ENCODE measurements around the gene RASSF3.
"Not testable (repeated sequence)": the region's sequence is repeated elsewhere in the genome, so short reads cannot be mapped to it uniquely, and the experiment has no call there.

RASSF3 gene

DNA sequence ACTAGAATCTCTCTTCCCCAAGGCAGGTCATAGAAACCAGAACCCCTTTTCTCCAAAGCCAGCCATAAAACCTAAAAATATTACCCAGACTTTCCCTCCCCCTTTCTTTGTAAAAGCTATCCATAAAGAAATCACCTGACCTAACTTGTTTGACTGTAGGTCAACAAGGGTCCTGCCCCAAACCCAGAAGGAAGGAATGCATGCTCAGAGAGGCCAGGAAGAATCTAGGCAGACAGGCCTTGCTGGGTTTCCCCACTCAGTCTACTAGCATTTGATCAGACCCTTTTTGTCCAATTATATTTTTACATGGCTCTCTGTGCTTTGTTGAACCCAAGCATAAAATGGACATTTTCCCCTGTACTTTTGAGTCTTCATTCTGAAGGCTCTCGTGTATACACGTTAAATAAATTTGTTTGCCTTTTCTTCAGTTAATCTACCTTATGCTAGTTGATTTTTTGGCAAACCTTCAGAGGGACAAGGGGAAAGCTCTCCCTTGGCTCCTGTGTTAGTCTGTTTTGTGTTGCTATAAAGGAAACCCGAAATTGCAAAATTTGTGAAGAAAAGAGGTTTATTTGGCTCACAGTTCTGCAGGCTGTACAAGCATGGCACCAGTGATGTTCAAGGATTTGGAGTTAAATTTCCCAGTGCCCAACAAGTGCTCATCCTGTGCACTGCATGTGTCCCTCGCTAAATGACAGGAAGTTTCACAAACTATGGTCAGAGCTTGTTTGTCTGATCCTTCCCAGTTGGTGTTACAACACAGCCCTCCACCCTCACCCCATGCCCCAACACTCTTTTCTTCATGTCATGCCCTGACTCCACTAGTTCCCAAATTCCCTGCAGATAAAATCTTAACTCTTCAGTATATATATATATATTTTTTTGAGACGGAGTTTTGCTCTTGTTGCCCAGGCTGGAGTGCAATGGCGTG lies 14.2 kb upstream of the RASSF3 start:
- no peak for DNase-seq (ENCODE audit: low read depth in 2 of 2)

- no peak for DNase-seq (ENCODE audit: low read depth in 2 of 2)
Observed at GRCh38 chr12:64598831-64599230, 11.5 kb upstream of the RASSF3 start.

DNA sequence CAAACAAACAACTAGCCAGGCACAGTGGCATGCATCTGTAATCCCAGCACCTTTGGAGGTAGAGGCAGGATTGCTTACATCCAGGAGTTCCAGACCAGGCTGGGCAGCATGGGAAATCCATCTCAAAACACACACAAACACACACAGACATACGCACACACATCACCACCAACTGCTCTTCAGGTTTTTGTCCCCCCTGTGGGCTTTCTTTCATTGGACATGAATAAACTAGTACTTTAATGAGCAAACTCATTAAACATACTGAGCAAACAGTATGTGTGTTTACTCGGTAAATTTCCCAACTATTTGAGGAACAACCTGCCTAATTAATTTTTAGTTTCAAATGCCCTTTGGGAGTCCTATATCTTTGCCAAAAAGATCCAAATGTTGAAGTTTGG lies 10.1 kb upstream of the RASSF3 start:
- DNase-seq (ENCODE audit: low read depth in 2 of 2): no peak

- no peak for DNase-seq (ENCODE audit: low read depth in 2 of 2)
Observed at GRCh38 chr12:64603183-64603841, 7.0 kb upstream of the RASSF3 start.

GRCh38 chr12:64608901-64609535 lies 1.3 kb upstream of the RASSF3 start:
- peak in 1 of 2 donors; percentile 6 for DNase-seq (ENCODE audit: low read depth in 2 of 2)

- no peak for DNase-seq (ENCODE audit: low read depth in 2 of 2)
Observed at GRCh38 chr12:64609536-64610078, 688 bp upstream of the RASSF3 start.

DNA sequence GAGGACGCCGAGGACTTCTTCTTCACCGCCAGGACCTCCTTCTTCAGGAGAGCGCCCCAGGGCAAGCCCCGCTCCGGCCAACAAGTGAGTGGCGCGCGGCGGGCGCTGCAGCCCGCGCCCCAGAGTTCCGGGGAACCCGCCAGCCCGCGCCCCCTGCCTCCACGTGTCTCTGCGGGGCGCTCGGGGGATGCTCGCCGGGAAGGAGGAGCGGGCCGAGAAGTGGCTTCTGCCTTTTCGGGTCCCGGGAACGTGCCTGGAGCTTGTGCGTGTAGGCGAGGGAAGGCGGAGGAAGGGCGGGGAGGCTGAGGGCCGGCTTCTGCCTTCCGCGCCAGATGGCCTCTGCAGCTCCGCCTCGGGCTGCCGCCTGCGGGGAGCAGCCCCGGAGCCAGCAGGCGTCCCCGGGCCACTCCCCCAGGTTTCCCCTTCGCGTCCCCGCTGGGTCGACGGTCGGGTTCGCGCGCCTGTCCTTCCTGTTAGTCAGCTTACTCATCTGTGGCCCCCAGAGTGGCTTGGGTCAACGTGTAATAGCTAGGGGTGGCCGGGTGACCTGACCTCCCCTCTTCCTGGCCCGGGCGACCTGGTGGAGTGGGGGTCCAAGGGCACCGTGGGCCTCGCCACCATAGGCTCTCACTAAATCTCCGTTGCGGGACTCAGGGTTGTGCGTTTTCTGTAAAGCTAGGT lies 505 bp downstream of the RASSF3 start:
- DNase-seq (ENCODE audit: low read depth in 2 of 2): peak; percentile 42 to 60

- DNase-seq (ENCODE audit: low read depth in 2 of 2): peak in 1 of 2 donors; percentile 11
Observed at GRCh38 chr12:64611341-64612284, 1.3 kb downstream of the RASSF3 start.

- DNase-seq (ENCODE audit: low read depth in 2 of 2): no peak
Observed at GRCh38 chr12:64612843-64613242, 2.5 kb downstream of the RASSF3 start.

DNA sequence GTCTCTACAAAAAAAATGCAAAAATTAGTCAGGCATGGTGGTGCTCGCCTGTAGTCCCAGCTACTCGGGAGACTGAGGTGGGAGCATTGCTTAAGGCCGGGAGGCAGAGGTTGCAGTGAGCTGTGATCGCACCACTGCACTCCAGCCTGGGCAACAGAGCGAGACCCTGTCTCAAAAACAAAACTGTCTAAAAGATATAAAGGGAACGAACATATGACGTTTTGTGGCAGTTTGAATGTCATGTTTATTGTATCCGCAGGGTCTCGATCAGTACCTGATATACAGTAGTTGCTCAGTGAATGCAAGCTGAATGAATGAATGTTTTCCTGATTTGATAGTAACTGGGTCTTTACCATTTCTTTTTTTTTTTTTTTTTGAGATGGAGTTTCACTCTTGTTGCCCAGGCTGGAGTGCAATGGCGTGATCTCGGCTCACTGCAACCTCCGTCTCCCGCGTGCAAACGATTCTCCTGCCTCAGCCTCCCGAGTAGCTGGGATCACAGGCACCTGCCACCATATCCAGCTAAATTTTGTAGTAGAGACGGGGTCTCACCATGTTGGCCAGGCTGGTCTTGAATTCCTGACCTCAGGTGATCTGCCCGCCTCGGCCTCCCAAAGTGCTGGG lies 3.6 kb downstream of the RASSF3 start:
- not testable (repeated sequence) for DNase-seq (ENCODE audit: low read depth in 2 of 2)

- DNase-seq (ENCODE audit: low read depth in 2 of 2): no peak
Observed at GRCh38 chr12:64616201-64616600, 5.9 kb downstream of the RASSF3 start.

GRCh38 chr12:64618953-64619590 lies 8.8 kb downstream of the RASSF3 start:
- no peak for DNase-seq (ENCODE audit: low read depth in 2 of 2)

DNA sequence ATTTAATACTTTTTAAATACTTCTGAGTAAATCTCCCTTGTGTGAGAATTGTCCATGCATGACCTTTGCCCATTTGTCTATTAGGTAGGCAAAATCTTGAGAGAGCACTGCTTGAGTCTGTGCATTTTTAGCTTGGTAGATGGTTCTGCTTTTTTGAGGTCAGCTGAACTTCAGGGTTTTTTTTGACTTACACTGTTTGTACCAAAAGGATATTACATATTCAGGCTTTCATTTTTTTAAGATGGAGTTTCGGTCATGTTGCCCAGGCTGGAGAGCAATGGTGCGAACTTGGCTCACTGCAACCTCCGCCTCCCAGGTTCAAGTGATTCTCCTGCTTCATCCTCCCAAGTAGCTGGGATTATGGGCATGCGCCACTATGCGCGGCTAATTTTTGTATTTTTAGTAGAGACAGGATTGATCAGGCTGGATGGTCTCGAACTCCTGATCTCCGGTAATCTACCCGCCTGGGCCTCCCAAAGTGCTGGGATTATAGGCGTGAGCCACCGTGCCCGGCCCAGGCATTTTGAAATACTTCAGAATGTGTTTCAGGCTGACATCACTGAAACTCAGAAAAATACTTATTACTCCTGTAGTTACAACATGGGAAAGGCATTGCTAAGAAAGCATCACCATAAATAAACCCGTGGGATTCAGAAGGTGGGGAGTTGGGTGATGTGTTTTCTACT lies 11.1 kb downstream of the RASSF3 start:
- DNase-seq (ENCODE audit: low read depth in 2 of 2): no peak

DNA sequence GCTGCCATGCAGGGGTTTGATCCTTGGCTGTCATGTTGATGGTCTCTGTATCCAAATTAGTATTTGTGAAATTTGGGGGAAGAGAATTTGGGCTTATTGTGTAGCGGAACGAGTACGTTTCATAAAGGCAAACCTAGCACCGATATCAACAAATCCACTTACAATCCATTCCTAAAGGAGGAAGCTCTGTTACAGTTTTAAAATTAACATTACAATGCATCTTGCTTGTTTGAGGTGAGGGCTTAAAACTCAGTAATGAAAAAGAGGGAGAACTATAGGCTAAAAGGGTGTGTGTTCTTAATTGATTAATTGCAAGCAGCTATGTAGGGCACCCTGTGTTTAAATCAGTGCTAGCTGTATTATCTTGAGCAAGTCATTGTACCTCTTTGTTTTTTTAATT lies 13.7 kb downstream of the RASSF3 start:
- no peak for DNase-seq (ENCODE audit: low read depth in 2 of 2)

- DNase-seq (ENCODE audit: low read depth in 2 of 2): peak in 1 of 2 donors; percentile 38
Observed at GRCh38 chr12:64625243-64626077, 15.2 kb downstream of the RASSF3 start.

DNA sequence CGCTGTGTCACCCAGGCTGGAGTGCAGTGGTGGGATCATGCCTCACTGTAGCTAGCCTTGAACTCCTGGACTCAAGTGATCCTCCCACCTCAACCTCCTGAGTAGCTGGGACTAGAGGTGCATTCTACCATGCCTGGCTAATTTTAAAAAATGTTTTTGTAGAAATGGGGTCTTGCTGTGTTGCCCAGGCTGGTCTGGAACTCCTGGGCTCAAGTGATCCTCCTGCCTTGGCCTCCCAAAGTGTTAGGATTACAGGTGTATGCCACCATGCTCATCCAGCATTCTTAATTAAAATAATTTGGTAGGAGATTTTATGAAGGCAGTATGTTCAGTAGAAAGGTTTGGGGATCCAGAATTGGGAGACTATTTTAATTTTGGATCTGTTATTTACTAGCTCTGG lies 16.3 kb downstream of the RASSF3 start:
- not testable (repeated sequence) for DNase-seq (ENCODE audit: low read depth in 2 of 2)

DNA sequence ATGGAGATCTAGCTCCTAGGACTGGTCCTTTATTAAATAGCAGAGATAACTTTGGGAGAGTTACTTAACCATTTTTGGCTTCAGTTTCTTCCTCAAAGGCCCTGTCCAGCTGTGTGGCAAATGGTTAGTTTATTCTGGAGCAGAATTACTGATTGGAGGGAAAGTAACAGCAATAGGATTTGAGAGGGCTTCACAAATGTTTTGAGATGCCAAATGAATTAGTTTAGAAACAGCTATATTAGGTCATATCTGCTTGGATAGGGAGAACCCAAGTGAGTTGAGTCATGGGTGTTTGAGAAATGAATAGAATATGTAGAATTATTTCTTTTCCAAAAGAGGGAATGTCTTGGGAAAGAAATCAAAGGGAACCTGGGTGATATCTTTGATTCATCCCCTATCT lies 17.5 kb downstream of the RASSF3 start:
- DNase-seq (ENCODE audit: low read depth in 2 of 2): no peak

GRCh38 chr12:64631197-64631596 lies 20.9 kb downstream of the RASSF3 start:
- DNase-seq (ENCODE audit: low read depth in 2 of 2): no peak

Measured in stimulated activated CD4-positive, alpha-beta T cell treated with anti-CD3 and anti-CD28 coated beads, Interleukin-4, amount 100 ng/mL, for 48 hours (primary cell).